ENCODE results near the gene ADAMTS3.

Gene ADAMTS3

DNA sequence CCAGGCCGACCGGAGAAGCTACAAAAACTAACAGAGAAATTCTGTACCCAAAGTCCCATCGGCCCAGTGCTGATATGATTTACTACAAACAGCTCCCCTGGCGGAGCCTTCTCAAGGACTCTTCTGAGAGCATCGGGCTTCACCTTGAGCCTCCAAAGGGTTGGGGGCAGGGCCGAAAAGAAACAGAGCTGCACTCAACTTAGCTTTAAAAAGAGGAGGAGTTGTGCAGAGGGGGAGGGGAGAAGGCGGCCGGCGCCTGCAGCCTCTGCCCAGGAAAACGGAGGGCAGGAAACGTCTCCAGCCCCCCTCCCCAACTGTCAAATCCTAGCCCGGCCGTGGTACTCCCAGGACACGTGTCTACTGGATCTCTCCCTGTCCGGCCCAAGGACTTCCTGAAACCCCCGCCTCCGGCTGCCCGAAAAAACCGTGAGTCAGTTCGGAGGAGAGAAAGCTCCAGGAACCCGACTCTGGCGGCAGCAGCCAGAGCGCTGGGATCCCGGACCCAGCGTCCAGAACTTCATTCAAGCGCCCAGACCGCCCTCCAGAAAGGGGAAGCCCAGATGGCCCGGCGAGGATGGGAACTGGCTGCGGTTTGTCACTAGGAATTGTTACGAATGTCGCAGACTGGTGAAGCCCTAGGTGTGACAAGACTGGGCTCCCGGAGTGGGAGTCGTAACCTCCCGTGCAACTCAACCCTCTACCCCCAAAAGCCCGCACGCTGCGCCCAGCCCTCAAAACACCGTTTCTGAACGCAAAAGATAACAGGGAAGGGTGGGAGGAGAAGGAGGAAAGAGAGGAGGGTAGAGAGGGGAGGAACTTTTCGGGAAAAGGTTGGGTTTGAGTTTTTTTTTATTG lies 973 bp downstream of the ADAMTS3 start:
- CTCF ChIA-PET, result interaction anchor here (0.7 to 1.5 kb wide), 5 partner anchors 12 to 648 kb away, joined by 3 to 5 read pairs (median 4); no protein-coding TSS in a partner anchor
- POLR2A ChIA-PET (ENCODE audit: low non-redundant PET), result no interaction called here
- TF ChIP-seq, protein P1, sequence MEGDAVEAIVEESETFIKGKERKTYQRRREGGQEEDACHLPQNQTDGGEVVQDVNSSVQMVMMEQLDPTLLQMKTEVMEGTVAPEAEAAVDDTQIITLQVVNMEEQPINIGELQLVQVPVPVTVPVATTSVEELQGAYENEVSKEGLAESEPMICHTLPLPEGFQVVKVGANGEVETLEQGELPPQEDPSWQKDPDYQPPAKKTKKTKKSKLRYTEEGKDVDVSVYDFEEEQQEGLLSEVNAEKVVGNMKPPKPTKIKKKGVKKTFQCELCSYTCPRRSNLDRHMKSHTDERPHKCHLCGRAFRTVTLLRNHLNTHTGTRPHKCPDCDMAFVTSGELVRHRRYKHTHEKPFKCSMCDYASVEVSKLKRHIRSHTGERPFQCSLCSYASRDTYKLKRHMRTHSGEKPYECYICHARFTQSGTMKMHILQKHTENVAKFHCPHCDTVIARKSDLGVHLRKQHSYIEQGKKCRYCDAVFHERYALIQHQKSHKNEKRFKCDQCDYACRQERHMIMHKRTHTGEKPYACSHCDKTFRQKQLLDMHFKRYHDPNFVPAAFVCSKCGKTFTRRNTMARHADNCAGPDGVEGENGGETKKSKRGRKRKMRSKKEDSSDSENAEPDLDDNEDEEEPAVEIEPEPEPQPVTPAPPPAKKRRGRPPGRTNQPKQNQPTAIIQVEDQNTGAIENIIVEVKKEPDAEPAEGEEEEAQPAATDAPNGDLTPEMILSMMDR (conservative IDR thresholded peaks at IDR 0.05; ENCODE audit: low read depth), result peak; percentile 49
- H3K27ac ChIP-seq, result peak overlapping the region; percentile 41
- DNase-seq (ENCODE audit: low spot score), result peak; percentile 69

DNA sequence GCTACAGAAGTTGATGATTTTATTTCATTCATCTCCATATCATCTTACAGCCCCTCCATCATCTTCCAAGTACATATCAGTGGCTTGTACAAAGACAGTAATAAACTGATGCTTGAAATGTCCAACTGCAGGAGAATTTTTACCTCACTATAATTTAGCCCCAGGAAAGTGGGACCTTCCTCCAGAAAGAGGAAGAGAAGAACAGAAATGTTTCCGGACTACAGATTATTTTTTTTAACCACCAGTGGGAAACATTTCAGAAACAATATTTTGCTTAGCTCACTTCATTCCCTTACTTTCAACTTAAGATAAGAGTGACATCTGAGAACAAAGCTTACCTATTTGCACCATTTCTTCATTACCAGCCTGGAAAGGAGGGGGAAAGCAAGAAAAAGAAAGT lies 2.0 kb downstream of the ADAMTS3 start:
- no peak for DNase-seq (ENCODE audit: low spot score)
- CTCF ChIA-PET, result interaction anchor here (0.9 to 1.5 kb wide), 3 partner anchors 13 to 319 kb away, joined by 3 to 4 read pairs (median 4); no protein-coding TSS in a partner anchor
- no peak overlapping the region for H3K27ac ChIP-seq
- TF ChIP-seq, protein P1 (conservative IDR thresholded peaks at IDR 0.05; ENCODE audit: low read depth), result no peak
- POLR2A ChIA-PET (ENCODE audit: low non-redundant PET), result no interaction called here

DNA sequence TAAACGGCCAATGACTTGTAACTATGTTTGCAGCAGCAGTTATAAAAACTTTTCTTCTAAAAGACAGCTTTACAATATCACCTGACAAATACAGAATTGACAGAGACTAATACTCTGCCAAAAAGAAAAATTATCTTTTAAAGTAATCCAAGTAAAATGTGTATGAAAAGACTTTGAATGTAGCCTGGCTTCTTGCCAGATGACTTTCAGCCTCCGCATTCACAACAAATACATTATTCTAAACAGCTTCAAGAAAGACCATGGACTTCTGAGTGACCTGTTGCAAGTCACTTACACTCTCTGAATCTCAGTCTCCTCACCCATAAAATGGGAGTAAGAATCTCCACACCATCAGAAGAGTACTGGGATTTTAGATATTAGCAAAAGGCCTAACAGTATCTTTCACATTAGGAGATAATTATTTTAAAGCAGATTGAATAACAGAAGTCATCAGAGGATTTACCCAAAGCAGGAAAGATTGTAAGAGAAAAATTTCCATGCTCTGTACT lies 2.5 kb downstream of the ADAMTS3 start:
- TF ChIP-seq, protein P1 (conservative IDR thresholded peaks at IDR 0.05; ENCODE audit: low read depth), result no peak
- no peak for DNase-seq (ENCODE audit: low spot score)
- H3K27ac ChIP-seq, result no peak overlapping the region
- POLR2A ChIA-PET (ENCODE audit: low non-redundant PET), result no interaction called here
- CTCF ChIA-PET, result no interaction called here

DNA sequence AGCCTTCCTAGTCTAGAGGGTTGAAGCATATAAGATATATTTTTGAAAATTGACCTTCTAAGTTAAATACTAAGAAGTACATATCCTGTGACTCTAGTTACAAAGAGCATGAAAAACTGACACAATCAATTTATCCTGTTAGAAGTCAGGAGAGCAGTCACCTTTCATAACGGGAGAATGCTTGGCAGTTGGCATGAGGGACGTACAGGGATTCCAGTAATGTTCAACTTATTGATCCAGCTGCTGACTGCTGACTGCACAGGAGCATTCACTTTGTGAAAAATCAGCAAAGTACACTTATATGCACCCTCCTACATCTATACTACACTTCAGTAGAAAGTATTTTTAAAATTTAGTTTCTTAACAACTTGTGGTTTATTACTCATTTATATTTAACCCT lies 4.2 kb downstream of the ADAMTS3 start:
- ChIA-PET POLR2A (ENCODE audit: low non-redundant PET) (no interaction called here), CTCF (no interaction called here)
- TF ChIP-seq, protein P1 (conservative IDR thresholded peaks at IDR 0.05; ENCODE audit: low read depth), result no peak
- DNase-seq (ENCODE audit: low spot score), result no peak
- no peak overlapping the region for H3K27ac ChIP-seq

DNA sequence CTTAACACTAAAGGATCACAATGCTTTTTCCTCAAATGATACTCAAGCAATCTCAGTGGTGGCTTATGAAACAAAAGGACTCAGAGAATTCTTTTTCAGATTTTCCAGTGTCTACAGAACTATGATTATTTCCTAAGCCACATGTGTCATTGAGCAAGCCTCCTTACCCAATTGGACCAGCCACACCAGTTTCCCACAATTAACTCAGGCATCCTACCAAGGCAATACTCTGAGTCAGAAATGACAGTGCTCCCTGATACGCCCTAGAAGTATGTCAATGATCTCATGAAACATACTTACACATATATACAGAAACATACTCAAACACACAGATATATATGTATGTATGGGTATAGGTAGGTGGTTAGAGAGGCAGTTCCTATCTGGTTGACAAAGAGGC lies 4.8 kb downstream of the ADAMTS3 start:
- ChIA-PET POLR2A (ENCODE audit: low non-redundant PET) (no interaction called here), CTCF (no interaction called here)
- peak; percentile 29 for DNase-seq (ENCODE audit: low spot score)
- TF ChIP-seq, protein P1 (conservative IDR thresholded peaks at IDR 0.05; ENCODE audit: low read depth), result no peak
- H3K27ac ChIP-seq, result no peak overlapping the region

DNA sequence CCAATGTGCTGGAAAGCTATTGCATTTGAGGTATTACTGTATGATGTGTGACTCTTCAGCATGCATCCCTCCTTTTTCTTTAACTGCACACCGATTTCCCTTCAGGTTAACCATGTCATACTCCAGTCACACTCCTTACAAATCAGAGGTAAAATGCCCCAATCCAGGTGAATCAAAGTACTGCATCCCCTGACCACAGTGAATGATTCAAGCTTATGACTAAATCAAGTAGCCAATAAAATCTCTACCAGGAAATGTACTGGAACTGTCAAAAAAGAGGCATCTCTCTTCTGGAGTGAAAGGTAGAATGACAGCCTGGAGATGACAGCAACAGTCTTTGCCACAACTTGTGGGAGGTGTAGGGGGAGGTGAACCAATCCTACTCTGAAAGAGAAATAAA lies 10.4 kb downstream of the ADAMTS3 start:
- ChIA-PET CTCF (interaction anchor here (0.6 kb wide), 1 partner anchor 71 kb away, joined by 3 read pairs; no protein-coding TSS in a partner anchor), POLR2A (ENCODE audit: low non-redundant PET) (no interaction called here)
- DNase-seq (ENCODE audit: low spot score), result no peak
- TF ChIP-seq, protein P1 (conservative IDR thresholded peaks at IDR 0.05; ENCODE audit: low read depth), result no peak
- no peak overlapping the region for H3K27ac ChIP-seq
